HG03108 (cell line): ENCODE measurements around the gene METTL9.
"Not testable (repeated sequence)": the region's sequence is repeated elsewhere in the genome, so short reads cannot be mapped to it uniquely, and the experiment has no call there.

Experiments
- ATAC-seq: cut with Tn5 transposase; IDR thresholded peaks from one replicate; pipeline ENCODE4 v1.9.1; 2021; ENCODE audit warnings: moderate library complexity; ENCODE audit not compliant: unreplicated experiment

Gene METTL9

GRCh38 chr16:21599122-21600030 is at the start of gene METTL9:
TSS of gene METTL9 (plus strand) at chr16:21599577. CDS start at chr16:21599734, 157 bp downstream.
- ATAC-seq, result peak; percentile 90

DNA sequence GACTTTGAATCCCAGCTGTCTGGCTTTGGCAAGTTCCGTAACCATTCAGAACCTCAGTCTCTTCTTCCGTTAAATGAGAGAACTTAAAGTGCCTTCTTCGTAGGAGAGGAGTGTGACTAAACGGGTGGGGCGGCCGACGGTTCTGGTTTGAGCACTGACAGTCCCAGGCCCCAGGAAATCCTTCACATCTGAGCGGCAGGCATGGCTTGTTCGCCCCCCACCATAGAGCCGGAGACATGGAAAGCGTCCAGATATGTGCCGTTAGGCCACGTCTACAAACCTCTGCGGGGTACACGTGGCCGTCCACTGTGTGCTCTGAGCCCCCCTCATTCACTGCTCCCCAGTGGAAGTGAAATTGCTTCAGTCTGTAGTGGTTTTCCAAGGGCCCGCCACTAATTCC is 49.4 kb upstream of the METTL9 start:
- not testable (repeated sequence) for ATAC-seq

- ATAC-seq, result not testable (repeated sequence)
These were observed 48.9 kb upstream of the METTL9 start for GRCh38 chr16:21550435-21550834.

- ATAC-seq, result not testable (repeated sequence)
These were observed 48.3 kb upstream of the METTL9 start for GRCh38 chr16:21551076-21551475.

DNA sequence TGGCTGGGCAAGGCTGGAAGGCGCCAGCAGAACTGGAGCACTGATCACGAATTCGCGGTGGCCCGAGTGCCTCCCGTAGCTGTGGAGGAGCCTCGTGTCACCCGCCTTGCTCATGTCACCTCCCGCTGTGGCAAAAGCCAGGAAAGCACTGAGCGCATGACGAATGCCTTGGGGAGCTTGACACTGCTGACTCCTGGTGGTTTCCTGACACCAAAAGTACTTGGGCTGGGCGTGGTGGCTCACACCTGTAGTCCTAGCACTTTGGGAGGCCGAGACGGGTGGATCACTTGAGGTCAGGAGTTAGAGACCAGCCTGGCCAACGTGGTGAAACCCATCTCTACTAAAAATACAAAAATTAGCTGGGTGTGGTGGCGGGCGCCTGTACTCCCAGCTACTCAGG is 47.8 kb upstream of the METTL9 start:
- not testable (repeated sequence) for ATAC-seq

DNA sequence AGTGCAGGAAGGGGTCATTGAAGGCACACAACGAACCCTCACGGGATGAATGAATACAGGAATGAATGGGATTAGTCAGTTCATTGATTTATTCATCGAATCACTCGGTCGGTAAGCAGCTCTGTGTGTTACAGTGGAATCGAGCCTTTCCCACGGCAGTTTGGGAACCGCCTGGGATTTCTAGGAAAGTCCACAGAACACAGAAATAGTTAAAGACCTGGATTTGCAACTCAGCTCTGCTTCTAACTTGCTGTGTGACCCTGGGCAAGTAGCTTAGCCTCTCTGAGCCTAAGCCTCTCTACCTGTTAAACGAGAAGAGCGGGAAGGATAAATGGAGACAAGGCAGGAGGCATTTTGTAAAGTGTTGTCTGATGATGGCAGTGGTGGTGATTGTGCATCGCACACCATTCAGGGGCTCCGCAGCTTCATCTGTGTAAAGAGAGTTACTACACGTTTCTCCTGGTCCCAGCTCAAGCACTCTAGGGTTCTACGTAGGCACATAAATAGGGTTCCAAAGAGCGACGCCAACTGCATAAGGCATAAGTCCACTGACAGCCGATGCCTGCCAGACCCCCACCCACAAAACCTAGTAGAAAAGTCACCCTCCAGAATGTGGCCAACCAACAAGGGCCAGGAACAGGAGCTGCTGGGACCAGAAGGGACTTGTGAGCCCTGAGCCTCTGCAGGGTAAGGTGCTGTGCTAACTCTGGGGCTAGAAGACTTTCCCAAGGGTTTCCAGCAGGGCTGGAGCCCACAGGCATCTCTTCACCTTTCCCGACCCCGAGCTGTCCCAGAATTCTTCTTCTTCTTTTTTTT is 45.7 kb upstream of the METTL9 start:
- not testable (repeated sequence) for ATAC-seq

- ATAC-seq, result peak; percentile 92
These were observed 44.4 kb upstream of the METTL9 start for GRCh38 chr16:21554795-21555585.

DNA sequence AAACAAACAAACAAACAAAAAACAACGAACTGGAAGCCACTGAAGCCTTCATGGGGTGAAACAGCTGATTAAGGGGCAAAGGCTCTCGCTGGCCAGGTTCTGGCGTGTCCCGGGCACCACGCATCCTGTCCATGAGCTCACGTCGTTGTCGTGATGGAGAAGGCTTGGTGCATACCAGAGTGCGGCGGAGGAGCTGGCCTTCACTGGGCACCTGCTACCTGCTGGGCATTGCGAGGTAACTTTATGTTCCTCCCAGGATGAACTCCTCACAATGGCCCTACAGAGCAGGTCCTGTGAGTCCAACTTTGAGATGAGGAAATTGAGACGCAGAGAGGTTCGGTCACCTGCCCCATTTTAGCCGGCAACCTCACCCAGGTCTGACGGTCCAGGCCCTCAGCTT is 43.8 kb upstream of the METTL9 start:
- not testable (repeated sequence) for ATAC-seq

- ATAC-seq, result not testable (repeated sequence)
These were observed 43.3 kb upstream of the METTL9 start for GRCh38 chr16:21556026-21556595.

GRCh38 chr16:21556651-21557241 is 42.6 kb upstream of the METTL9 start:
- ATAC-seq, result not testable (repeated sequence)

DNA sequence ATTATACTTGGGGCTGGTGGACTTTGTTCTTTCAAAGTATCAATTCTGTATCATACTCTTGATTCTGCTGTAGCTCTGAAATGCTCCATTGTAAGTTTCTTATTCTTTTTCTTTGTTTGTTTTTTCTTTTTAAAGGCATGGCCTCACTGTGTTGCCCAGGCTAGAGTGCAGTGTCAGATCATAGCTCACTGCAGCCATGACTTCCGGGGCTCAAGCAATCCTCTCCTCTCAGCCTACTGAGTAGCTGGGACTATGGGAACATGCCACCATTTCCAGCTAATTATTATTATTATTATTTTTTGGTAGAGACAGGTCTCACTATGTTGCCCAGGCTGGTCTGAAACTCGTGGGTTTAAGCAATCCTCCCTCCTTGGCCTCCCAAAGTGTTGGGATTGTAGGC is 38.9 kb upstream of the METTL9 start:
- no peak for ATAC-seq

DNA sequence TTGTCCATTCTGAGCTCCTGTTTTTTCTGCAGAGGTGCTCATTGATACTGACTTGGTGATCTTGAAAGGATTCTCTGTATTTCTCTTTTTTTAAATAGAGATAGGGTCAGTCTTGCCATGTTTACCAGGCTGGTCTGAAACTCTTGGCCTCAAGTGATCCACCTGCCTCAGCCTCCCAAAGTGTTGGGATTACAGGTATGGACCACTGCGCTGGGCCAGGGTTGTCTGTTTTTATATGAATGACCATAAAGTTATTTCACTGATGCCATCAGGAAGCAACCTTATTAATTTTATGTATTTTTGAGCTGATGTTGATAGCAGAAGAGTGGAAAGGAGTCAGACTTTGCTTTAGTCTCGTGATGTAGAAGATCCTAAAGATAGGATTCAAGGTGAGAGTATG is 35.7 kb upstream of the METTL9 start:
- no peak for ATAC-seq

DNA sequence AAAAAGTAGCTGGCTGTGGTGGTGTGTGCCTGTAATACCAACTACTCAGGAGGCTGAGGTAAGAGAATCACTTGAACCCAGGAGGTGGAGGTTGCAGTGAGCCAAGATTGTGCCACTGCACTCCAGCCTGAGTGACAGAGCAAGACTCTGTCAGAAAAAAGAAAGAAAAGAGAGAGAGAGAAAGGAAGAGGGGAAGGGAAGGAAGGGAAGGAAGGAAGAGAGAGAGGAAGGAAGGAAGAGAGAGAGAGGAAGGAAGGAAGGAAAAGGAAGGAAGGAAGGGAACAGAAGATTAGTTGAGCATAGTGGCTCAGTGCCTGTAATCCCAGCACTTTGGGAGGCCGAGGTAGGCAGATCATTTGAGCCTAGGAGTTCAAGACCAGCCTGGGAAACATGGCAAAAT is 35.0 kb upstream of the METTL9 start:
- not testable (repeated sequence) for ATAC-seq

DNA sequence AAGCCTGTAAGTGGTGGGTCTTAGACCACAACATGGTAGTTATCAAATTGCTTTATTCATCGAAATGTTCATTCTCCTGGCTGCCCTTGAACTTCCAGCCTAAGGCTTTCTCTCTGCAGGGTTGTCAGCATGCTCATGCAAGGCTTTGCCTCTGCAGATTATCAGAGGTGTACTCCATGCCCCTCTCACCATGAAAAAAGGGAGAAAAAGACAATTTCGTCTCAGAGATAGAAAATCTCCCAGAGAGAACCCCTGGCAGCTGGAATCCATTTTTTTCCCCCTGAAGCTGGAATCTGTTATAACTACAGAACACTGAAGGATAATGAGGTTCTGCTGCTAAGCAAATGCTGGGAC is 33.9 kb upstream of the METTL9 start:
- no peak for ATAC-seq

DNA sequence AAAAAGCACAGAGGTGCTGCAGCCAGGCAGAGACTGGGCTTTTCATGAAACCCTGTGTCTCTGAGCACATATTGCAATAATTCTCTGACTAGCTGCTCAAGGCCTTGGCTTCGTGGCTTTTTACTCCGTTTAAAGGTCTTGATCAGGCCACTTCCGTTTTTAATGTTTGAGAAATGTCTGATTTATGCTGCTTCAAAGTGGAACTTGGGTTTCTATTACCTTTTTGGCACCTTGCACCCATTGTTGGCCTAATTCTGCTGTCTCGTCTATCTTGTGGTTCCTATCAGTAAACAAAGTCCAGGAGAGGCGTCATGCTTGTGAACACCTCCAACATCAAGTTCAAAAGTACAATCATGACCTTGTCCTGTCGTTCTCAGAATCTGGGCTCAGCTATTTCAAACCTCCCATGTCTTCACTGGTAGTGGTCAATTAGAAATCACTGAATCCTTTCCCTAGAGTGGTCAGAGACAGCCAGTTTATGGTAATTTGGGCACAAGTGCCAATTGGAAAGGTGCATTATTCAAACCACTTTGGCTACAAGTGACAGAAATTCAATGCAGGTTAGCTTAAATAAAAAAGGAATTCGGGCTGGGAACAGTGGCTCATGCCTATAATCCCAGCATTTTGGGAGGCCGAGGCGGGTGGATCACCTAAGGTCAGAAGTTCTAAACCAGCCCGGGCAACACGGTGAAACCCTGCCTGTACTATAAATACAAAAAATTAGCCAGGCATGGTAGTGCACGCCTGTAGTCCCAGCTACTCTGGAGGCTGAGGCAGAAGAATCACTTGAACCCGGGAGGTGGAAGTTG is 33.3 kb upstream of the METTL9 start:
- no peak for ATAC-seq

DNA sequence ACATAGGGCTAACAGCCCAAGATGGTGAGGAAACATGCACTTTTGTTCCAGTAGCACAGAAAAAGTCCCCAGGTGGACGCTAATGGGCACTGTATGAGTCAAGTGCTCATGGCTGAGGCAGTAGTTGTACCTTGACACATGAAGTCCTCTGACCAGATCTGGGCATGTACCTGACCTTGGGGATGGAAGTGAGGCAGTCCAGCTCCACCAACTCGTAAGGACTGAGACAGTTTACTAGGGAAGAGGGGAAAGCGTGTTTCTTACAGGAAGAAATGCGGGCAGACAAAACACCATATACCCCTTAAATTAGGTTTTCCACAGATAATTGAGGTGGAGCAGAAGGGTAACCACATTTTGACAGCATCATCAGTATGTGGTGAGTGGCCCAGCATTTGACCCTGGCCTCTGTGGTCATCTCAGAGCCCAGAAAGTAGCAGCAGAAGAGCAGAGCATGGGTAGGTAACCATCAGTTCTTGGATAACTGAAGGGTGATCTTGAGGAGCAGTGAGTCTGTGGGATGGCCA is 32.4 kb upstream of the METTL9 start:
- ATAC-seq, result no peak

DNA sequence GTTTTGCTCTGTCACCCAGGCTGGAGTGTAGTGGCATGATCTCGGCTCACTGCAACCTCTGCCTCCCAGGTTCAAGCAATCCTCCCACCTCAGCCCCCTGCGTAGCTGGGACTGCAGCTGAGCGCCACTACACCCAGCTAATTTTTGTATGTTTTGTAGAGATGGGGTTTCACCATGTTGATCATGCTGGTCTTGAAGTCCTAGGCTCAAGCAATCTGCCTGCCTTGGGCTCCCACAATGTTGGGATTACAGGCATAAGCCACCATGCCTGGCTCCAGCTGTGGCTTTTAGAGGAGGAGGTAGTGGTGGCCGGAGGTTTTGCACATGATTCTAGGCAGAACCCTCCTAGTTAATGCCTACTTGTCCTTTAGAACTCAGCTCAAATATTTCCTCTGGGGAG is 31.9 kb upstream of the METTL9 start:
- ATAC-seq, result not testable (repeated sequence)

DNA sequence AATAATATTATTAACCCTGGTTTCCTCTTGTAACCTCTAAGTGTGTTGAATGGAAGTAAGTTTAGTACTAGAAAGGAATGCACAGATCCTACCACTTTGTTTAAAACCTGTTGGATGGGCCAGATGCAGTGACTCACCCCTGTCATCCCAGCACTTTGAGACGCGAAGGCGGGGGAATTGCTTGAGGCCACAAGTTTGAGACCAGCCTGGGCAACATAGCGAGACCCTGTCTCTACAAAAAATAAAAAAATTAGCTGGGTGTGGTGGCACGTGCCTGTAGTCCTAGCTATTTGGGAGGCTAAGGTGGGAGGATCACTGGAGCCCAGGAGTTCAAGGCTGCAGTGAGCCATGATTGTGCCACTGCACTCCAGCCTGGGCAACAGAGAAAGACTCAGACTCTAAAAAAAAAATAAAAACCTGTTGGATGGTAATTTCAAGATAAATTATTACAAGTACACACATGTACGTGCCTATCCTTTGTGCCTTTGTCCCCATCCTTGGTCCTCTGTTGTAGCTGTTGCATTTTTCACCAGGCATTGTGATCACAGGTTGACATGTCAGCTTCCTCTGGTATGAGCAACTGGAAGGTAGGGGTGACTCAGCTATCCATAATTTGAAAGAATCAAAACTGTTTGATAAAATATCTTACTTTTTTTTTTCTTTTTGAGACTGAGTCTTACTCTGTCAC is 30.7 kb upstream of the METTL9 start:
- no peak for ATAC-seq

DNA sequence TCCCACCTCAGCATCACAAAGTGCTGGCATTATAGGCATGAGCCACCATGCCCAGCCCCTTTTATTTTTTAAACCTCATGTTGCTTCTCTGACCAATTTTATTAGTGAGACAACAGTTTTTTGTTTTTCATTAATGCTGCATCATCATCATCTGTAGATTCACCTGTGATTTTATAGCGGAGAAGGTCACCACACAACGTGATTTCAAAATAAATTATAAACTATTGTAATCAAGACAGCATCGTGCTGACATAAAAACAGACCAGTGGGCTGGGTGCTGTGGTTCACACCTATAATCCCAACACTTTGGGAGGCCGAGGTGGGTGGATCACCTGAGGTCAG is 28.7 kb upstream of the METTL9 start:
- ATAC-seq, result no peak
